ENCODE results near the gene SLC4A8.

The SLC4A8 gene

GRCh38 chr12:51424662-51425539, at the start of gene SLC4A8:
Gene SLC4A8, plus strand, starts transcription at chr12:51424831. Its CDS starts 157 bp downstream, at chr12:51424988.
- DNase-seq (ENCODE audit: low spot score in 2 of 2) (peak; percentile 63 to 78), ATAC-seq (ENCODE audit: low read depth) (peak; percentile 88)
- Mint-ChIP-seq H3K4me3 (peak within 1 kb of the TSS; percentile 85), H3K27me3 (no peaks in the 10 kb centered on the region), H3K27ac (peak within 1 kb of the TSS; percentile 56), H3K9me3 (no peaks in the 10 kb centered on the region), H3K36me3 (no peaks in the 10 kb centered on the region), H3K4me1 (peaks cover 13% of the 10 kb centered on the region)

GRCh38 chr12:51374856-51375255, 49.8 kb upstream of the SLC4A8 start:
- DNase-seq (ENCODE audit: low spot score in 2 of 2), result no peak
- H3K36me3 Mint-ChIP-seq, result peaks cover 30% of the 10 kb centered on the region
- ATAC-seq (ENCODE audit: low read depth), result no peak
- H3K4me1 Mint-ChIP-seq, result peaks cover 19% of the 10 kb centered on the region
- H3K4me3 Mint-ChIP-seq, result no peak overlapping the region
- no peak overlapping the region for H3K27ac Mint-ChIP-seq
- H3K9me3 Mint-ChIP-seq, result no peaks in the 10 kb centered on the region
- H3K27me3 Mint-ChIP-seq, result peaks cover 2% of the 10 kb centered on the region

GRCh38 chr12:51377099-51377984, 47.3 kb upstream of the SLC4A8 start:
- ATAC-seq (ENCODE audit: low read depth) (no peak), DNase-seq (ENCODE audit: low spot score in 2 of 2) (no peak)
- Mint-ChIP-seq H3K4me1 (peaks cover 21% of the 10 kb centered on the region), H3K27ac (no peak overlapping the region), H3K27me3 (peaks cover 2% of the 10 kb centered on the region), H3K9me3 (no peaks in the 10 kb centered on the region), H3K36me3 (peaks cover 37% of the 10 kb centered on the region), H3K4me3 (no peak overlapping the region)

GRCh38 chr12:51378749-51379148, 45.9 kb upstream of the SLC4A8 start:
- no peak for ATAC-seq (ENCODE audit: low read depth)
- Mint-ChIP-seq H3K27ac (no peak overlapping the region), H3K4me1 (peaks cover 23% of the 10 kb centered on the region), H3K36me3 (peaks cover 34% of the 10 kb centered on the region), H3K4me3 (no peak overlapping the region), H3K27me3 (peaks cover 2% of the 10 kb centered on the region), H3K9me3 (no peaks in the 10 kb centered on the region)
- DNase-seq (ENCODE audit: low spot score in 2 of 2), result no peak

GRCh38 chr12:51379571-51379970, 45.1 kb upstream of the SLC4A8 start:
- Mint-ChIP-seq H3K36me3 (peaks cover 34% of the 10 kb centered on the region), H3K27me3 (peaks cover 2% of the 10 kb centered on the region)
- no peak for ATAC-seq (ENCODE audit: low read depth)

GRCh38 chr12:51381226-51382079, 43.2 kb upstream of the SLC4A8 start:
- DNase-seq (ENCODE audit: low spot score in 2 of 2), result no peak
- H3K27ac Mint-ChIP-seq, result no peak overlapping the region
- peaks cover 29% of the 10 kb centered on the region for H3K36me3 Mint-ChIP-seq
- no peaks in the 10 kb centered on the region for H3K9me3 Mint-ChIP-seq
- no peak overlapping the region for H3K4me3 Mint-ChIP-seq
- peaks cover 26% of the 10 kb centered on the region for H3K4me1 Mint-ChIP-seq
- no peak for ATAC-seq (ENCODE audit: low read depth)
- peaks cover 2% of the 10 kb centered on the region for H3K27me3 Mint-ChIP-seq

More at GRCh38 chr12:51379571-51379970, 45.1 kb upstream of the SLC4A8 start:
- peaks cover 26% of the 10 kb centered on the region for H3K4me1 Mint-ChIP-seq
- H3K9me3 Mint-ChIP-seq, result no peaks in the 10 kb centered on the region
- H3K27ac Mint-ChIP-seq, result no peak overlapping the region
- no peak overlapping the region for H3K4me3 Mint-ChIP-seq
- DNase-seq (ENCODE audit: low spot score in 2 of 2), result no peak

GRCh38 chr12:51382173-51382572, 42.5 kb upstream of the SLC4A8 start:
- DNase-seq (ENCODE audit: low spot score in 2 of 2) (no peak), ATAC-seq (ENCODE audit: low read depth) (peak; percentile 24)
- Mint-ChIP-seq H3K27me3 (peaks cover 2% of the 10 kb centered on the region), H3K9me3 (no peaks in the 10 kb centered on the region), H3K4me3 (no peak overlapping the region), H3K4me1 (peaks cover 26% of the 10 kb centered on the region), H3K36me3 (peaks cover 29% of the 10 kb centered on the region), H3K27ac (no peak overlapping the region)

GRCh38 chr12:51383269-51383905, 41.2 kb upstream of the SLC4A8 start:
- H3K27ac Mint-ChIP-seq, result no peak overlapping the region
- peaks cover 23% of the 10 kb centered on the region for H3K4me1 Mint-ChIP-seq
- no peaks in the 10 kb centered on the region for H3K9me3 Mint-ChIP-seq
- H3K36me3 Mint-ChIP-seq, result peaks cover 19% of the 10 kb centered on the region
- no peak overlapping the region for H3K4me3 Mint-ChIP-seq
- H3K27me3 Mint-ChIP-seq, result no peaks in the 10 kb centered on the region
- ATAC-seq (ENCODE audit: low read depth), result no peak
- no peak for DNase-seq (ENCODE audit: low spot score in 2 of 2)

- Mint-ChIP-seq H3K4me1 (peaks cover 38% of the 10 kb centered on the region), H3K4me3 (no peak overlapping the region), H3K36me3 (peaks cover 8% of the 10 kb centered on the region), H3K27ac (no peak overlapping the region), H3K27me3 (no peaks in the 10 kb centered on the region), H3K9me3 (no peaks in the 10 kb centered on the region)
- DNase-seq (ENCODE audit: low spot score in 2 of 2), result no peak
- ATAC-seq (ENCODE audit: low read depth), result no peak
Observed at GRCh38 chr12:51386351-51386750, 38.3 kb upstream of the SLC4A8 start.

GRCh38 chr12:51388069-51388799, 36.4 kb upstream of the SLC4A8 start:
- no peak for ATAC-seq (ENCODE audit: low read depth)
- DNase-seq (ENCODE audit: low spot score in 2 of 2), result no peak
- Mint-ChIP-seq H3K27ac (peak overlapping the region; percentile 13), H3K27me3 (no peaks in the 10 kb centered on the region), H3K9me3 (no peaks in the 10 kb centered on the region), H3K4me3 (no peak overlapping the region), H3K36me3 (no peaks in the 10 kb centered on the region), H3K4me1 (peaks cover 30% of the 10 kb centered on the region)

- no peak for ATAC-seq (ENCODE audit: low read depth)
- H3K9me3 Mint-ChIP-seq, result no peaks in the 10 kb centered on the region
- H3K4me3 Mint-ChIP-seq, result no peak overlapping the region
- DNase-seq (ENCODE audit: low spot score in 2 of 2), result no peak
- H3K4me1 Mint-ChIP-seq, result peaks cover 30% of the 10 kb centered on the region
- H3K27me3 Mint-ChIP-seq, result no peaks in the 10 kb centered on the region
- peak overlapping the region; percentile 13 for H3K27ac Mint-ChIP-seq
- H3K36me3 Mint-ChIP-seq, result no peaks in the 10 kb centered on the region
Observed at GRCh38 chr12:51388846-51389245, 35.8 kb upstream of the SLC4A8 start.

GRCh38 chr12:51389302-51389999, 35.2 kb upstream of the SLC4A8 start:
- no peak overlapping the region for H3K27ac Mint-ChIP-seq
- no peaks in the 10 kb centered on the region for H3K27me3 Mint-ChIP-seq
- H3K4me3 Mint-ChIP-seq, result no peak overlapping the region
- no peaks in the 10 kb centered on the region for H3K36me3 Mint-ChIP-seq
- H3K4me1 Mint-ChIP-seq, result peaks cover 30% of the 10 kb centered on the region
- no peaks in the 10 kb centered on the region for H3K9me3 Mint-ChIP-seq
- DNase-seq (ENCODE audit: low spot score in 2 of 2) (no peak), ATAC-seq (ENCODE audit: low read depth) (no peak)
